Smooth muscle cell (in vitro differentiated cells): ENCODE data around the gene PRPH2. TPM values are rescaled to one million over a fixed set of nuclear protein-coding genes. Genes with fewer than 3 reads are reported as not detected.

ENCODE experiments used
- DNase-seq: peaks from one replicate; lab custom pipeline; 2025; ENCODE audit not compliant: unreplicated experiment; lab: John Stamatoyannopoulos, UW
- H2AFZ ChIP-seq: fragments of 200-600 bp; sonication (generic); 2 replicates; pipeline ENCODE4 v1.6.0; 2016; ENCODE audit warnings: antibody characterized with exemption, low read depth, mild to moderate bottlenecking
- H3F3A ChIP-seq: fragments of 200-600 bp; sonication (generic); 2 replicates; pipeline ENCODE4 v1.6.0; 2017; ENCODE audit warnings: antibody characterized with exemption, low read depth
- H3K27ac ChIP-seq: fragments of 200-600 bp; sonication (generic); 2 replicates; pipeline ENCODE4 v1.5.1; 2016; ENCODE audit warnings: low read depth, mild to moderate bottlenecking
- H3K27me3 ChIP-seq: fragments of 200-600 bp; sonication (generic); 2 replicates; pipeline ENCODE4 v1.6.1; 2016; ENCODE audit warnings: low read depth, mild to moderate bottlenecking
- H3K36me3 ChIP-seq: fragments of 200-600 bp; sonication (generic); 2 replicates; pipeline ENCODE4 v1.5.1; 2016; ENCODE audit warnings: low read depth
- H3K4me1 ChIP-seq: fragments of 200-600 bp; sonication (generic); 2 replicates; pipeline ENCODE4 v1.5.1; 2016; ENCODE audit warnings: low read depth
- H3K4me2 ChIP-seq: fragments of 200-600 bp; sonication (generic); 2 replicates; pipeline ENCODE4 v1.6.0; 2016; ENCODE audit warnings: mild to moderate bottlenecking
- H3K4me3 ChIP-seq: fragments of 200-600 bp; sonication (generic); 2 replicates; pipeline ENCODE4 v1.5.1; 2016; ENCODE audit warnings: mild to moderate bottlenecking
- H3K79me2 ChIP-seq: fragments of 200-600 bp; sonication (generic); 2 replicates; pipeline ENCODE4 v1.6.0; 2016; ENCODE audit warnings: low read depth, mild to moderate bottlenecking
- H3K9ac ChIP-seq: fragments of 200-600 bp; sonication (generic); 2 replicates; pipeline ENCODE4 v1.6.0; 2016; ENCODE audit warnings: low read depth
- H3K9me3 ChIP-seq: fragments of 200-600 bp; sonication (generic); replicated peaks from 2 replicates; pipeline ENCODE4 v1.5.1; 2016; ENCODE audit warnings: low read depth
- H4K20me1 ChIP-seq: fragments of 200-600 bp; sonication (generic); 2 replicates; pipeline ENCODE4 v1.6.0; 2016; ENCODE audit warnings: low read depth
- CTCF ChIP-seq: fragments of 200-600 bp; sonication (generic); IDR thresholded peaks from 2 replicates; pipeline ENCODE4 v1.5.1; 2017; ENCODE audit warnings: borderline replicate concordance, mild to moderate bottlenecking, antibody characterized with exemption; ENCODE audit not compliant: insufficient read depth, poor library complexity, severe bottlenecking
- WGBS: methylation state at CpG from one replicate; pipeline ENCODE4 v1.1.7; 2016; ENCODE audit warnings: low lambda C conversion rate; 5-methylcytosine and 5-hydroxymethylcytosine counted together
- polyA plus RNA-seq: library from polyadenylated mRNA; unstranded; fragments of >200 nt; fragmentation: Nextera tagmentation; extraction: Ambion mirVana; gene quantifications from 2 replicates; pipeline ENCODE4 v1.2.1, GENCODE V29; 2016
- total RNA-seq: library from RNA; depleted of rRNA; stranded (reverse); fragments of >200 nt; gene quantifications from 2 replicates; pipeline ENCODE4 v1.2.3, GENCODE V29; 2014

The PRPH2 gene
- total and polyA plus RNA-seq, 2 experiments from 2014 or later: not detected

- H3K9ac ChIP-seq: no peak overlapping the region
- no peaks in the 10 kb centered on the region for H3K4me1 ChIP-seq
- peak overlapping the region; percentile 46 for H3K4me2 ChIP-seq
- no peak for TF ChIP-seq CTCF
- H3K9me3 ChIP-seq: no peaks in the 10 kb centered on the region
- no peaks in the 10 kb centered on the region for H4K20me1 ChIP-seq
- no peak overlapping the region for H2AFZ ChIP-seq
- H3K36me3 ChIP-seq: no peaks in the 10 kb centered on the region
- H3K27me3 ChIP-seq: no peaks in the 10 kb centered on the region
- no peaks in the 10 kb centered on the region for H3F3A ChIP-seq
- H3K4me3 ChIP-seq: no peak overlapping the region
- DNase-seq: no peak
- no peak overlapping the region for H3K27ac ChIP-seq
- H3K79me2 ChIP-seq: no peaks in the 10 kb centered on the region
Measured at GRCh38 chr6:42726026-42726425, 3.6 kb upstream of the PRPH2 start.

GRCh38 chr6:42724825-42725224, 2.4 kb upstream of the PRPH2 start:
- no peak for DNase-seq
- Histone ChIP-seq H3K9ac (no peak overlapping the region), H3K79me2 (no peaks in the 10 kb centered on the region), H3F3A (no peaks in the 10 kb centered on the region), H3K4me2 (no peak overlapping the region), H3K4me1 (no peaks in the 10 kb centered on the region), H3K27me3 (peaks cover 5% of the 10 kb centered on the region), H4K20me1 (no peaks in the 10 kb centered on the region), H3K27ac (no peak overlapping the region), H3K4me3 (no peak overlapping the region), H3K9me3 (no peaks in the 10 kb centered on the region), H2AFZ (no peak overlapping the region), H3K36me3 (no peaks in the 10 kb centered on the region)
- no peak for TF ChIP-seq CTCF

GRCh38 chr6:42720739-42721138, 1.7 kb downstream of the PRPH2 start:
- DNase-seq: no peak
- Histone ChIP-seq H3K79me2 (no peaks in the 10 kb centered on the region), H3K36me3 (no peaks in the 10 kb centered on the region), H2AFZ (no peak overlapping the region), H3K9me3 (no peaks in the 10 kb centered on the region), H3K9ac (no peak overlapping the region), H4K20me1 (no peaks in the 10 kb centered on the region), H3F3A (no peaks in the 10 kb centered on the region), H3K4me2 (no peak overlapping the region), H3K27ac (no peak overlapping the region), H3K4me1 (no peaks in the 10 kb centered on the region), H3K4me3 (no peak overlapping the region), H3K27me3 (peaks cover 5% of the 10 kb centered on the region)
- TF ChIP-seq CTCF: no peak
- WGBS: 74% methylated on average over 8 of the region's 8 CpGs

GRCh38 chr6:42715871-42716270, 6.5 kb downstream of the PRPH2 start:
- H3K9me3 ChIP-seq: peaks cover 6% of the 10 kb centered on the region
- H3K9ac ChIP-seq: no peak overlapping the region
- no peak for DNase-seq
- H3K27me3 ChIP-seq: peaks cover 5% of the 10 kb centered on the region
- no peaks in the 10 kb centered on the region for H3F3A ChIP-seq
- no peak overlapping the region for H3K4me3 ChIP-seq
- WGBS: 73% methylated on average over 4 of the region's 4 CpGs
- H3K4me1 ChIP-seq: no peaks in the 10 kb centered on the region
- H3K27ac ChIP-seq: no peak overlapping the region
- TF ChIP-seq CTCF: no peak
- no peak overlapping the region for H2AFZ ChIP-seq
- H3K79me2 ChIP-seq: no peaks in the 10 kb centered on the region
- no peak overlapping the region for H3K4me2 ChIP-seq
- no peaks in the 10 kb centered on the region for H3K36me3 ChIP-seq
- no peaks in the 10 kb centered on the region for H4K20me1 ChIP-seq
